ENCODE measurements around the gene SUZ12.
"Not testable (repeated sequence)": the region's sequence is repeated elsewhere in the genome, so short reads cannot be mapped to it uniquely, and the experiment has no call there.

Gene SUZ12

DNA sequence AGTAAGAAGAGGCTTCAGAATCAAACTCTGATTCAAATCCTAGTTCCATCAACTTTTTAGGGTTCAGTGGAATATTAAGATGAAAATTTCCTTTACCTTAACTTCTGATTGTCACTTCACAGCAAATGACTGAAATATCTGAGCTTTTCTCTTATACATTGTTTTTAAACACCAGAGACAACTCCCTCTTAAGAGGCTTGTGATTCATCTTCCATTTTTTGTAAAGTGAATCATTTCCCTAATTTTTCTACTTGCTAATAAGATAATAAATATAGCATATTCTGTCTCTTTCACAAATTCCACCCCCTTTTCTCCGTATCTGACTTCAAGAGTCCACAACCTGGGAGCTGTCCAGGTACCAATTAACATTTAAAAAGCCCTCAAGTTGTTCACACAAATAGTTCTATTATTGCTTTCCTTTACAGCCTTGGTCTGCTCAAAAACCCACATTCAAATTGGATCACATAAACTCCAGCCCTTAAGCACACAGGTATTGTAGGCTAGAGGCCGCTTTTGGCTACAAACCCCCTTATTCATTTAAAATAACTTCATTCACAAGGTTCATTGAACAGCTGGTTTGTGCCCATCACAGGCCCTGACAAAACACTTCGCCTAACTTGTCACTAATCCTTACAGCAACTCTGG lies 21.2 kb upstream of the SUZ12 start:
- Histone ChIP-seq H3K27me3 (ENCODE audit: control insufficient read depth in 3 of 3, insufficient read depth in 3 of 3, low read depth in 1 of 3, low read length in 3 of 3) (no peaks in the 10 kb centered on the region), H2AK5ac (ENCODE audit: low read depth, low read length) (no peak overlapping the region), H3K4me1 (ENCODE audit: control insufficient read depth in 2 of 2, insufficient read depth in 1 of 2, low read depth in 1 of 2, low read length in 2 of 2) (no peaks in the 10 kb centered on the region), H3K9me3 (replicated peaks in 1 of 2; ENCODE audit: control insufficient read depth in 2 of 2, insufficient read depth in 1 of 2, low read depth in 1 of 2, low read length in 2 of 2) (no peaks in the 10 kb centered on the region), H4K8ac (ENCODE audit: low read depth, low read length) (no peak overlapping the region), H2BK5ac (ENCODE audit: low read length) (no peak overlapping the region), H4K91ac (ENCODE audit: low read depth, low read length, poor library complexity) (no peak overlapping the region), H3K36me3 (replicated peaks in 1 of 2; ENCODE audit: control insufficient read depth in 2 of 2, insufficient read depth in 2 of 2, low read length in 2 of 2) (no peaks in the 10 kb centered on the region), H3K23ac (ENCODE audit: low read depth, low read length, poor library complexity) (no peak overlapping the region), H3K4me3 (ENCODE audit: low read length in 2 of 2) (no peak overlapping the region), H2BK15ac (ENCODE audit: low read length) (no peak overlapping the region), H2BK12ac (ENCODE audit: low read length) (no peak overlapping the region), H3K27ac (replicated peaks; ENCODE audit: low read length) (no peak overlapping the region), H2BK120ac (ENCODE audit: low read depth, low read length) (no peak overlapping the region), H3K4ac (ENCODE audit: low read length) (no peak overlapping the region), H3K9ac (ENCODE audit: low read depth, low read length, poor library complexity) (no peak overlapping the region), H3K4me2 (ENCODE audit: insufficient read depth, low read length, poor library complexity, severe bottlenecking) (no peak overlapping the region), H3K14ac (ENCODE audit: low read length) (no peak overlapping the region), H3K79me1 (ENCODE audit: low read depth, low read length) (no peaks in the 10 kb centered on the region), H2AFZ (ENCODE audit: low read length) (no peak overlapping the region), H3K18ac (ENCODE audit: low read length) (no peak overlapping the region)
- DNase-seq (ENCODE audit: low spot score): no peak
- no CpG with 5 or more reads among the region's 3 CpGs for WGBS, 2 donors (ENCODE audit: extremely low coverage in 2 of 2, insufficient read length in 2 of 2, insufficient replicate concordance in 1 of 2)

DNA sequence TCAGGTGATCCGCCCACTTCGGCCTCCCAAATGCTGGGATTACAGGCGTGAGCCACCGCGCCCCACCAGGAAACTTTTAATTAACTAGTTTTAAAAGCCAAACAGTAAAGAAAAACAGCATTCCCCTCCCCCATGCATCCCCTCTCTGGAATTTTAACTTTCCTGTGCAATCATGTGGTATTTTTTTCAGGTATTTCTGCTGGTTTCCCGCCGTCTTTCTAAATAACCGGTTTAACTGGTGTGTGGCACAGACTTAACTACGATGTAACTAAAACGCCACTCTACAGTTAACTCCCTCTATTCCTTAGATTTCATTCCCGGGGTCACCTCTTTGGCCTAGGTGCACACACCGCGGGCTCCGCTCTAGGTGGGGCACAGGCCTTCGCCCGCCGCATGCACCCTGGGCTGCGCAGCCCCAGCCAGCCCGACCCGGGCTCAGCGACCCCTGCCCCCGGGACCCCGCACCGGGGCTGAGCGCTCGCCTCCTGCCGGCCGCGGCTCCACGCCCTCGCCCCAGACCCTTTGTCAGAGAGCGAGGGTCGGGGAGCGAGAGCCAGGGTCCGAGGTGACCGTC lies 20.2 kb upstream of the SUZ12 start:
- H2BK15ac ChIP-seq (ENCODE audit: low read length): peak overlapping the region; percentile 30

DNA sequence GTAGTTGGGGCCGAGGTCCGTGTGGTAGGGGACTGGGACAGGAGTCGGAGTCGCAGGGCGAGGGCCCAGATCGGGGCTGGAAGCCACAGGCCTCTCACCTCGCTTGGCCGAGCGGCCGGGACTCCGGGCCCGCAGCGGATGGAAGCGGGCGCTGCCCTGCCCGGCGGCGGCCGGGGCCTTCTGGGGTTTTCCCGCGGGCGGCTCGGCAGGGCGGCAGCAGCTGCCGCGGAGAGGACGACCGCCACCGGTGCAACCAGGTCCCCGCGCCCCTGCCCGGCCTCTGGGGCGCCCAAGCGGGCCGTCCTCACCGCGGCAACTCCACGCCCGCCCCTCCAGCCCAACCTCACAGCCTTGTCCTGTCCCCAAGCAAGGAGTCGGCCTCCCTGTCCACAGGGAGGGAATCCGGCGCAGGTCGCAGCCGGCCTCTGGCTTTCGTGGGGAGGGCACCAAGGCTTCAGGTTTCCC lies 19.7 kb upstream of the SUZ12 start:
- Histone ChIP-seq H2BK12ac (ENCODE audit: low read length) (no peak overlapping the region), H3K14ac (ENCODE audit: low read length) (no peak overlapping the region), H4K8ac (ENCODE audit: low read depth, low read length) (no peak overlapping the region), H3K4me1 (ENCODE audit: control insufficient read depth in 2 of 2, insufficient read depth in 1 of 2, low read depth in 1 of 2, low read length in 2 of 2) (no peaks in the 10 kb centered on the region), H2BK15ac (ENCODE audit: low read length) (peak overlapping the region; percentile 30), H2AFZ (ENCODE audit: low read length) (no peak overlapping the region), H2BK120ac (ENCODE audit: low read depth, low read length) (no peak overlapping the region), H4K91ac (ENCODE audit: low read depth, low read length, poor library complexity) (no peak overlapping the region), H3K4me3 (ENCODE audit: low read length in 2 of 2) (no peak overlapping the region), H3K9me3 (replicated peaks in 1 of 2; ENCODE audit: control insufficient read depth in 2 of 2, insufficient read depth in 1 of 2, low read depth in 1 of 2, low read length in 2 of 2) (no peaks in the 10 kb centered on the region), H3K4ac (ENCODE audit: low read length) (no peak overlapping the region), H3K27me3 (ENCODE audit: control insufficient read depth in 3 of 3, insufficient read depth in 3 of 3, low read depth in 1 of 3, low read length in 3 of 3) (no peaks in the 10 kb centered on the region), H3K18ac (ENCODE audit: low read length) (no peak overlapping the region), H3K23ac (ENCODE audit: low read depth, low read length, poor library complexity) (no peak overlapping the region), H3K9ac (ENCODE audit: low read depth, low read length, poor library complexity) (no peak overlapping the region), H3K4me2 (ENCODE audit: insufficient read depth, low read length, poor library complexity, severe bottlenecking) (no peak overlapping the region), H3K36me3 (replicated peaks in 1 of 2; ENCODE audit: control insufficient read depth in 2 of 2, insufficient read depth in 2 of 2, low read length in 2 of 2) (no peaks in the 10 kb centered on the region), H2AK5ac (ENCODE audit: low read depth, low read length) (peak overlapping the region; percentile 75), H3K79me1 (ENCODE audit: low read depth, low read length) (no peaks in the 10 kb centered on the region), H3K27ac (replicated peaks; ENCODE audit: low read length) (no peak overlapping the region), H2BK5ac (ENCODE audit: low read length) (no peak overlapping the region)
- no peak for DNase-seq (ENCODE audit: low spot score)
- WGBS, 2 donors (ENCODE audit: extremely low coverage in 2 of 2, insufficient read length in 2 of 2, insufficient replicate concordance in 1 of 2): no CpG with 5 or more reads among the region's 45 CpGs

More for the DNA sequence above, 20.2 kb upstream of the SUZ12 start:
- Histone ChIP-seq H3K4ac (ENCODE audit: low read length) (no peak overlapping the region), H2AK5ac (ENCODE audit: low read depth, low read length) (no peak overlapping the region), H3K79me1 (ENCODE audit: low read depth, low read length) (no peaks in the 10 kb centered on the region), H2AFZ (ENCODE audit: low read length) (no peak overlapping the region), H3K27me3 (ENCODE audit: control insufficient read depth in 3 of 3, insufficient read depth in 3 of 3, low read depth in 1 of 3, low read length in 3 of 3) (no peaks in the 10 kb centered on the region), H3K9me3 (replicated peaks in 1 of 2; ENCODE audit: control insufficient read depth in 2 of 2, insufficient read depth in 1 of 2, low read depth in 1 of 2, low read length in 2 of 2) (no peaks in the 10 kb centered on the region), H3K14ac (ENCODE audit: low read length) (no peak overlapping the region), H2BK12ac (ENCODE audit: low read length) (no peak overlapping the region), H3K4me1 (ENCODE audit: control insufficient read depth in 2 of 2, insufficient read depth in 1 of 2, low read depth in 1 of 2, low read length in 2 of 2) (no peaks in the 10 kb centered on the region), H2BK120ac (ENCODE audit: low read depth, low read length) (no peak overlapping the region), H3K27ac (replicated peaks; ENCODE audit: low read length) (no peak overlapping the region), H4K91ac (ENCODE audit: low read depth, low read length, poor library complexity) (no peak overlapping the region), H3K9ac (ENCODE audit: low read depth, low read length, poor library complexity) (no peak overlapping the region), H4K8ac (ENCODE audit: low read depth, low read length) (no peak overlapping the region), H3K4me3 (ENCODE audit: low read length in 2 of 2) (no peak overlapping the region), H3K23ac (ENCODE audit: low read depth, low read length, poor library complexity) (no peak overlapping the region), H2BK5ac (ENCODE audit: low read length) (no peak overlapping the region), H3K36me3 (replicated peaks in 1 of 2; ENCODE audit: control insufficient read depth in 2 of 2, insufficient read depth in 2 of 2, low read length in 2 of 2) (no peaks in the 10 kb centered on the region), H3K18ac (ENCODE audit: low read length) (no peak overlapping the region), H3K4me2 (ENCODE audit: insufficient read depth, low read length, poor library complexity, severe bottlenecking) (no peak overlapping the region)
- no peak for DNase-seq (ENCODE audit: low spot score)
- no CpG with 5 or more reads among the region's 36 CpGs for WGBS, 2 donors (ENCODE audit: extremely low coverage in 2 of 2, insufficient read length in 2 of 2, insufficient replicate concordance in 1 of 2)

DNA sequence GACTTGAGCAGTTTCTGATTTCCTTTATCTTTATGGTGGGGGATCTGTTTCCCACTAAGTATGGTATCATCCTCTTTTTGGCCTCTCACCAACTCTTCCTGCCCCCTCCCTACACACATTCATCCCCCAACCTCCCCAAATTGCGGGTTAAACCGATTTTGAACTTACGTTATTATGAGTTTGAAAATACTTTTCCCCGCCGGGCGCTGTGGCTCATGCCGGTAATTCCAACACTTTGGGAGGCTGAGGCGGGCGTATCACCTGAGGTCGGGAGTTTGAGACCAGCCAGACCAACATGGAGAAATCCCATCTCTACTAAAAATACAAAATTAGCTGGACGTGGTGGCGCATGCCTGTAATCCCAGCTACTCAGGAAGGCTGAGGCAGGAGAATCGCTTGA lies 19.1 kb upstream of the SUZ12 start:
- not testable (repeated sequence) for H3K23ac ChIP-seq (ENCODE audit: low read depth, low read length, poor library complexity)
- no CpG with 5 or more reads among the region's 13 CpGs for WGBS, 2 donors (ENCODE audit: extremely low coverage in 2 of 2, insufficient read length in 2 of 2, insufficient replicate concordance in 1 of 2)

More for the DNA sequence above, 19.1 kb upstream of the SUZ12 start:
- not testable (repeated sequence) for H3K18ac ChIP-seq (ENCODE audit: low read length); H2BK12ac ChIP-seq (ENCODE audit: low read length); H3K4me3 ChIP-seq (ENCODE audit: low read length in 2 of 2); H3K9me3 ChIP-seq (replicated peaks in 1 of 2; ENCODE audit: control insufficient read depth in 2 of 2, insufficient read depth in 1 of 2, low read depth in 1 of 2, low read length in 2 of 2); H3K14ac ChIP-seq (ENCODE audit: low read length); H3K4me1 ChIP-seq (ENCODE audit: control insufficient read depth in 2 of 2, insufficient read depth in 1 of 2, low read depth in 1 of 2, low read length in 2 of 2); H3K79me1 ChIP-seq (ENCODE audit: low read depth, low read length); DNase-seq (ENCODE audit: low spot score); H4K8ac ChIP-seq (ENCODE audit: low read depth, low read length); H3K9ac ChIP-seq (ENCODE audit: low read depth, low read length, poor library complexity); H3K27me3 ChIP-seq (ENCODE audit: control insufficient read depth in 3 of 3, insufficient read depth in 3 of 3, low read depth in 1 of 3, low read length in 3 of 3); H4K91ac ChIP-seq (ENCODE audit: low read depth, low read length, poor library complexity); H2BK5ac ChIP-seq (ENCODE audit: low read length); H2AFZ ChIP-seq (ENCODE audit: low read length); H2AK5ac ChIP-seq (ENCODE audit: low read depth, low read length); H3K36me3 ChIP-seq (replicated peaks in 1 of 2; ENCODE audit: control insufficient read depth in 2 of 2, insufficient read depth in 2 of 2, low read length in 2 of 2); H3K4ac ChIP-seq (ENCODE audit: low read length); H2BK15ac ChIP-seq (ENCODE audit: low read length); H2BK120ac ChIP-seq (ENCODE audit: low read depth, low read length); H3K27ac ChIP-seq (replicated peaks; ENCODE audit: low read length); H3K4me2 ChIP-seq (ENCODE audit: insufficient read depth, low read length, poor library complexity, severe bottlenecking)
